Hepatocyte (in vitro differentiated cells): ENCODE measurements around the gene POU2F1.

Source experiments
- CTCF ChIP-seq: fragments of 200-600 bp; sonication (generic); IDR thresholded peaks from 2 replicates; pipeline ENCODE4 v1.5.1; 2016; ENCODE audit warnings: antibody characterized with exemption, mild to moderate bottlenecking; ENCODE audit not compliant: poor library complexity
- EZH2 ChIP-seq: fragments of 200-600 bp; sonication (generic); IDR thresholded peaks from 2 replicates; pipeline ENCODE4 v1.6.1; 2016; ENCODE audit warnings: antibody characterized with exemption, mild to moderate bottlenecking, borderline replicate concordance
- EZH2phosphoT487 ChIP-seq: fragments of 200-600 bp; sonication (generic); IDR thresholded peaks from one replicate; pipeline ENCODE4 v1.6.1; 2018; ENCODE audit warnings: antibody characterized with exemption, mild to moderate bottlenecking, low read depth, moderate library complexity; ENCODE audit not compliant: unreplicated experiment, severe bottlenecking

DNA sequence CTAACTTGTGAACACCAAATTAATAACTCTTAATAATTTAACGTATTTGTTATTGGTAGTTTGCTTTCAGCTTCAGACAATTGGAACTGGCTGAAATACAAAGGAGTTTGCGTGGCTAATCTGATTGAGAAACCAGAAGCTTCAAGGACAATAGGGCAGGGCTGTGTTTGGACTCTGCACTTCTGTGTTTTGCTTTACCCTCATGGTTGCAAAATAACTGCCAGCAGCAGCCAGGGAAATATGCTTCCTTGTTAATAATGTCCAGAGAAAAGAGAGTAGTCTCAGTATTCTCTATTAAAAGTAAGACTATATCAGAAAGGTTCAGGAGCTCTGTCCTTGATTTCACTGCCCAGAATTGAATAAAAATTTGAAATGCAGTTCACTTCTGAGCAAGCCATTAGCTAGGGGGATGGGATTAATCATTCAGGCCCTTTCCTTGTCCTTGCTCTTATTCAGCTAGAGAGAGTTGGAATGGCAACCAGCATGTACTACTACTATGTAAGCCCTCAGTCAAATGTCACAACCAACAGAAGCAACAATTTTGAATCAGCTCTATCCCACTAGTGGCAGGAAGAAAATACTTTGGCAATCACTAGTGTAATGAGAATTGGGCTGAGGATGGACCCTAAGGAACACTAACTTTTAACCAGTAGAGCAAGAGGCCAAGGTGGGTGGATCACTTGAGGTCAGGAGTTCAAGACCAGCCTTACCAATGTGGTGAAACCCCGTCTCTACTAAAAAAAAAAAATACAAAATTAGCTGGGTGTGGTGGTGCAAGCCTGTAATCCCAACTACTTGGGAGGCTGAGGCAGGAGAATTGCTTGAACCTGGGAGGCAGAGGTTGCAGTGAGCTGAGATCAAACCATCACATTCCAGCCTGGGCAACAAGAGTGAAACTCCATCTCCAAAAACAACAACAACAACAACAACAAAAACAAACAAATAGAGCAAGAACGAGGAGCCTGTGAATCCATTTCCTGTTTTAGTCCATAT, 76.8 kb downstream of the POU2F1 start:
- TF ChIP-seq CTCF, result no peak
- no peak for TF ChIP-seq EZH2
- no peak for TF ChIP-seq EZH2phosphoT487
